ENCODE measurements around the gene PRR33.

PRR33 gene

GRCh38 chr11:1861435-1862411 is 30.0 kb downstream of the PRR33 start:
- DNase-seq = no peak

- DNase-seq = no peak
These were observed 31.6 kb downstream of the PRR33 start for GRCh38 chr11:1860108-1860507.

- DNase-seq = no peak
These were observed 32.7 kb downstream of the PRR33 start for GRCh38 chr11:1859004-1859403.

- DNase-seq = no peak
These were observed 33.1 kb downstream of the PRR33 start for GRCh38 chr11:1858576-1858975.

- no peak for DNase-seq
These were observed 33.5 kb downstream of the PRR33 start for GRCh38 chr11:1858154-1858553.

- no peak for DNase-seq
These were observed 34.6 kb downstream of the PRR33 start for GRCh38 chr11:1857064-1857463.

GRCh38 chr11:1856306-1857005 is 35.2 kb downstream of the PRR33 start:
- DNase-seq = no peak

GRCh38 chr11:1855886-1856265 is 35.8 kb downstream of the PRR33 start:
- no peak for DNase-seq

- no peak for DNase-seq
These were observed 36.5 kb downstream of the PRR33 start for GRCh38 chr11:1854949-1855885.

GRCh38 chr11:1854132-1854948 is 37.4 kb downstream of the PRR33 start:
- DNase-seq = no peak

GRCh38 chr11:1853376-1854131 is 38.1 kb downstream of the PRR33 start:
- no peak for DNase-seq

GRCh38 chr11:1852877-1853276 is 38.8 kb downstream of the PRR33 start, which contains the start of gene LSP1:
Gene LSP1, plus strand, starts transcription at chr11:1853084. Its CDS starts 61 bp downstream, at chr11:1853145.
- no peak for DNase-seq

GRCh38 chr11:1852271-1852876 is 39.3 kb downstream of the PRR33 start:
- DNase-seq = no peak

GRCh38 chr11:1851468-1852180 is 40.1 kb downstream of the PRR33 start:
- DNase-seq = no peak

GRCh38 chr11:1848640-1849430 is 42.9 kb downstream of the PRR33 start:
- DNase-seq = no peak

GRCh38 chr11:1847926-1848639 is 43.6 kb downstream of the PRR33 start:
- no peak for DNase-seq

GRCh38 chr11:1847006-1847735 is 44.5 kb downstream of the PRR33 start:
- no peak for DNase-seq

- no peak for DNase-seq
These were observed 45.2 kb downstream of the PRR33 start for GRCh38 chr11:1846453-1846932.

Data from NCI-H1417 treated with DMSO at 0.1 percent for 48 hours (cell line).